RCC 7860 (cell line): ENCODE results near the gene IGLL5.
"Not testable (repeated sequence)": the region's sequence is repeated elsewhere in the genome, so short reads cannot be mapped to it uniquely, and the experiment has no call there.

ENCODE experiments used
- DNase-seq: peaks from one replicate; pipeline ENCODE4 v3.0.0-alpha.2; 2015; ENCODE audit warnings: low spot score
- FAIRE-seq: peaks from 2 replicates; lab custom pipeline; 2012; peaks lifted over from hg19 to GRCh38; lab: Jason Lieb, UNC

IGLL5 gene

GRCh38 chr22:22911327-22912134 is 23.9 kb downstream of the IGLL5 start:
- DNase-seq (no peak), FAIRE-seq (no peak)

- FAIRE-seq = no peak
Measured at GRCh38 chr22:22912135-22912987, 24.7 kb downstream of the IGLL5 start.

GRCh38 chr22:22912988-22913253 is 25.3 kb downstream of the IGLL5 start:
- FAIRE-seq = no peak
- no peak for DNase-seq

More at GRCh38 chr22:22912135-22912987, 24.7 kb downstream of the IGLL5 start:
- no peak for DNase-seq

GRCh38 chr22:22913989-22914388 is 26.4 kb downstream of the IGLL5 start:
- FAIRE-seq (no peak), DNase-seq (no peak)

- DNase-seq (no peak), FAIRE-seq (no peak)
Measured at GRCh38 chr22:22914726-22915669, 27.4 kb downstream of the IGLL5 start.

- DNase-seq (no peak), FAIRE-seq (no peak)
Measured at GRCh38 chr22:22915670-22916035, 28.0 kb downstream of the IGLL5 start.

- FAIRE-seq = no peak
- no peak for DNase-seq
Measured at GRCh38 chr22:22916215-22916951, 28.8 kb downstream of the IGLL5 start.

GRCh38 chr22:22916952-22917290 is 29.3 kb downstream of the IGLL5 start:
- FAIRE-seq = no peak
- no peak for DNase-seq

- DNase-seq = no peak
- no peak for FAIRE-seq
Measured at GRCh38 chr22:22917377-22917776, 29.8 kb downstream of the IGLL5 start.

- DNase-seq (no peak), FAIRE-seq (no peak)
Measured at GRCh38 chr22:22918297-22918965, 30.8 kb downstream of the IGLL5 start.

GRCh38 chr22:22919041-22919440 is 31.4 kb downstream of the IGLL5 start:
- FAIRE-seq = no peak
- no peak for DNase-seq

GRCh38 chr22:22920104-22920654 is 32.6 kb downstream of the IGLL5 start:
- FAIRE-seq = no peak
- no peak for DNase-seq

GRCh38 chr22:22920910-22921550 is 33.4 kb downstream of the IGLL5 start:
- DNase-seq = no peak
- FAIRE-seq = no peak

- DNase-seq = no peak
- FAIRE-seq = no peak
Measured at GRCh38 chr22:22921575-22921974, 34.0 kb downstream of the IGLL5 start.

- not testable (repeated sequence) for FAIRE-seq, DNase-seq
Measured at GRCh38 chr22:22922092-22922953, 34.7 kb downstream of the IGLL5 start.

GRCh38 chr22:22922954-22923319 is 35.3 kb downstream of the IGLL5 start:
- no peak for FAIRE-seq
- no peak for DNase-seq

- DNase-seq (no peak), FAIRE-seq (no peak)
Measured at GRCh38 chr22:22923379-22923778, 35.8 kb downstream of the IGLL5 start.

- FAIRE-seq (no peak), DNase-seq (no peak)
Measured at GRCh38 chr22:22923930-22924329, 36.3 kb downstream of the IGLL5 start.
